Lower lobe of right lung (tissue), 2 donors: ENCODE data around the gene SCAMP2. TPM values are rescaled to one million over a fixed set of nuclear protein-coding genes. Genes with fewer than 3 reads are reported as not detected.
A peak's percentile ranks its signal among the peaks of the same experiment; 100 is the strongest.

Source experiments
- ATAC-seq, 2 donors: fragments of 200-7000 bp; cut with Tn5 transposase; one replicate each; pipeline ENCODE4 v1.9.1; 2020 to 2022; ENCODE audit warnings: mild to moderate bottlenecking in 2 of 2, moderate library complexity in 2 of 2
- DNase-seq: peaks from one replicate; pipeline ENCODE4 v3.0.0-alpha.2; 2020
- H3K27ac ChIP-seq: fragments of 200-600 bp; one replicate; pipeline ENCODE4 v1.8.0; 2022
- H3K27me3 ChIP-seq: fragments of 200-600 bp; one replicate; pipeline ENCODE4 v1.8.0; 2022; ENCODE audit warnings: low read depth
- H3K36me3 ChIP-seq: fragments of 200-600 bp; one replicate; pipeline ENCODE4 v1.8.0; 2022; ENCODE audit warnings: mild to moderate bottlenecking
- H3K4me1 ChIP-seq: fragments of 200-600 bp; one replicate; pipeline ENCODE4 v1.8.0; 2022
- H3K4me3 ChIP-seq: fragments of 200-600 bp; one replicate; pipeline ENCODE4 v1.8.0; 2022; ENCODE audit warnings: mild to moderate bottlenecking
- H3K9me3 ChIP-seq: fragments of 200-600 bp; one replicate; pipeline ENCODE4 v1.8.0; 2022
- CTCF ChIP-seq: fragments of 200-600 bp; IDR thresholded peaks from one replicate; pipeline ENCODE4 v1.8.0; 2022; ENCODE audit warnings: antibody characterized with exemption, mild to moderate bottlenecking
- intact Hi-C: fragments of 100-400 bp; cut with DNase I; formaldehyde crosslinking; loops from one replicate; pipeline ENCODE4 v1.11.0; 2022
- total RNA-seq: library from RNA; stranded (reverse); fragmentation: NEBNext Ultra II Directional; extraction: Animal tissue kit (Norgen Biotek cat#: 25700); gene quantifications from one replicate; pipeline ENCODE4 v1.2.1, GENCODE V29; 2021
- donor health status: DM: no; HTN: yes; CAD: no; lungs with severe emphysema.

The SCAMP2 gene
- total RNA-seq, 1 donor from 2014 or later = 122 TPM

GRCh38 chr15:74844319-74845207 is 28.6 kb downstream of the SCAMP2 start:
- Histone ChIP-seq H3K27ac (no peak overlapping the region), H3K4me1 (peaks cover 18% of the 10 kb centered on the region), H3K27me3 (no peaks in the 10 kb centered on the region), H3K9me3 (no peaks in the 10 kb centered on the region), H3K36me3 (peaks cover 56% of the 10 kb centered on the region), H3K4me3 (no peak overlapping the region)
- DNase-seq (no peak), ATAC-seq (no peak)
- intact Hi-C loops = no loop called here
- TF ChIP-seq CTCF = no peak

GRCh38 chr15:74843891-74844299 is 29.3 kb downstream of the SCAMP2 start:
- no peak for TF ChIP-seq CTCF
- DNase-seq (no peak), ATAC-seq (no peak)
- Histone ChIP-seq H3K4me3 (peak overlapping the region; percentile 99), H3K27ac (peak overlapping the region; percentile 86), H3K9me3 (no peaks in the 10 kb centered on the region), H3K36me3 (peaks cover 55% of the 10 kb centered on the region), H3K4me1 (peaks cover 18% of the 10 kb centered on the region), H3K27me3 (no peaks in the 10 kb centered on the region)
- intact Hi-C loops = no loop called here

- no peak for TF ChIP-seq CTCF
- H3K27me3 ChIP-seq = no peaks in the 10 kb centered on the region
- peak overlapping the region; percentile 86 for H3K27ac ChIP-seq
- ATAC-seq (no peak), DNase-seq (no peak)
- no peaks in the 10 kb centered on the region for H3K9me3 ChIP-seq
- peaks cover 18% of the 10 kb centered on the region for H3K4me1 ChIP-seq
- intact Hi-C loops = no loop called here
- H3K36me3 ChIP-seq = peaks cover 55% of the 10 kb centered on the region
- peak overlapping the region; percentile 99 for H3K4me3 ChIP-seq
Observed at GRCh38 chr15:74843445-74843828, 29.7 kb downstream of the SCAMP2 start.

GRCh38 chr15:74842581-74843444 is 30.4 kb downstream of the SCAMP2 start, which contains the start of gene ULK3:
ULK3 (minus strand) TSS chr15:74843156; CDS start chr15:74843105, 51 bp downstream.
- Histone ChIP-seq H3K9me3 (no peaks in the 10 kb centered on the region), H3K4me1 (peaks cover 18% of the 10 kb centered on the region), H3K27me3 (no peaks in the 10 kb centered on the region), H3K4me3 (peak within 1 kb of the TSS; percentile 99), H3K27ac (peak within 1 kb of the TSS; percentile 86), H3K36me3 (peaks cover 55% of the 10 kb centered on the region)
- intact Hi-C loops = no loop called here
- DNase-seq (peak; percentile 94), ATAC-seq (peak; percentile 96)
- TF ChIP-seq CTCF = peak; percentile 60

GRCh38 chr15:74841891-74842373 is 31.2 kb downstream of the SCAMP2 start:
- Histone ChIP-seq H3K27ac (peak overlapping the region; percentile 86), H3K27me3 (no peaks in the 10 kb centered on the region), H3K4me1 (peaks cover 18% of the 10 kb centered on the region), H3K9me3 (no peaks in the 10 kb centered on the region), H3K36me3 (peaks cover 51% of the 10 kb centered on the region), H3K4me3 (peak overlapping the region; percentile 99)
- intact Hi-C loops = no loop called here
- DNase-seq = no peak
- no peak for ATAC-seq
- TF ChIP-seq CTCF = no peak
